KG1 (cell line): ENCODE data around the gene PYHIN1.

Experiments used
- DNase-seq: peaks from one replicate; lab custom pipeline; 2025; lab: John Stamatoyannopoulos, UW

Gene PYHIN1

GRCh38 chr1:159014851-159015250 lies 83.5 kb downstream of the PYHIN1 start:
- DNase-seq, result no peak

- DNase-seq, result peak; percentile 71
Measured at GRCh38 chr1:159015440-159015909, 84.1 kb downstream of the PYHIN1 start.

- DNase-seq, result no peak
Measured at GRCh38 chr1:159023723-159024122, 92.4 kb downstream of the PYHIN1 start.

DNA sequence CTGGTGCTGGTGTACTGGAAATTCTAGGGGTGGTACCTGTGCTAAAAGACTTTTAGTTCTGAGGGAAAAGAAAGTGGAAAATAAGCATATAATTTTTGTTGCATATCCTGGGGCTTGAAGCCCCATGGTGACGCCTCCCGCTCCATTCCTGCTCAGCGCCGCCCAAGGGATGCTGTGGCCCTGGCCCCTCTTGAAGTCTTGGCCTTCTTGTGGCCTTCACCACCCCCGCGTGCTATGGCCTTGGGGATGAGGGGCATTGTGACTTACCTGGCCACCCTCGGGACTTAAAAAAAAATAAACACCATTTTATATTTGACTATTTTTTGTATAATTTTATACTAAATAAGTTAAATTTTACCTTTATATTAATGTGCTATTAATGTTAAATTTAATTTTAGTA lies 93.7 kb downstream of the PYHIN1 start:
- DNase-seq, result no peak
